Measurements from ENCODE around the gene GMCL2.
A peak's percentile ranks its signal among the peaks of the same experiment; 100 is the strongest.

GMCL2 gene

DNA sequence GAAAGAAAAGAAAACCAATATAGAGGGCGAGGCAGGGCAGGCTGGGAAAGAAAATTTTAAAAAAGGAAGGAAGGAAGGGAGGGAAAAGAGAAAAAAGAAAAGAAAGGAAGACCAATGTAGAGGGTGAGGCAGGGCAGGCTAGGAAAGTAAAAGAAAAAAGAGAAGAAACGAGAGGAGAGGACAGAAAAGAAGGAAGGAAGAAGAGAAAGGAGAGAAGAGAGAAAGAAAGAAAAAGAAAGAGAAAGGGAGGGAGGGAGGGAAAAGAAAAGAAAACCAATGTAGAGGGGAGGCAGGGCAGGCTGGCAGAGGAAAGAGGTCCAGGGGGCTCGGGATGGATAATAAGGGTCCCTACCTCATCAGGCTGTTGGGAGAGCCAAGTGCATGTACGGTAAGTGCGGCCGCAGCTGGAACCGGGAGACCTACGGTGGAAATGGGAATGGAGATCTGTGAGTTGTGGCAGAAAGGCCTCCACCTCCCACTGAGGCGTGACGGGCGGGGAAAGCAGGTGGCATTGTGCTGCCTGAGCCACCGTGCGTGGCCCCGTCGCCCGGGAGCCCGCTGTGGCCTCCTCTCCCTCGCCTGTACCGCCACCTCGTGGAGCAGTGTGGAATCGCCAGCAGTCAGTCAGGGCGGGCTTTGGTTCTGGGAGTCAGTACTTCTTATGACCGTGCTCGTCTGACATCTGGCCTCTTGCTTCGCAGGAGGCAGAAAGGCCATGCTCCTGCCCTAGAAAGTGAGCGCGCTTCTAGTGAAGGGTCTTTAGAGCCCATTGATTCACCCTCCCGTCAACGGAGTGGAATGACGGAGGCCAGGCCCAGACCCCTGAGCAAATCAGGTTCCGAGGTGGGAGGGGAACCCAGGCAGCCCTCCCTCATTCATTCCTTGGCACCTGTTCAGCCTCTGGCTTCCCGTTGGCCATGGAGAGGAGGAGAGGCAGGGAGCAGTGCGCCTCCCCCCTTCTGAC, 23.1 kb downstream of the GMCL2 start:
- TF ChIP-seq, protein P1, sequence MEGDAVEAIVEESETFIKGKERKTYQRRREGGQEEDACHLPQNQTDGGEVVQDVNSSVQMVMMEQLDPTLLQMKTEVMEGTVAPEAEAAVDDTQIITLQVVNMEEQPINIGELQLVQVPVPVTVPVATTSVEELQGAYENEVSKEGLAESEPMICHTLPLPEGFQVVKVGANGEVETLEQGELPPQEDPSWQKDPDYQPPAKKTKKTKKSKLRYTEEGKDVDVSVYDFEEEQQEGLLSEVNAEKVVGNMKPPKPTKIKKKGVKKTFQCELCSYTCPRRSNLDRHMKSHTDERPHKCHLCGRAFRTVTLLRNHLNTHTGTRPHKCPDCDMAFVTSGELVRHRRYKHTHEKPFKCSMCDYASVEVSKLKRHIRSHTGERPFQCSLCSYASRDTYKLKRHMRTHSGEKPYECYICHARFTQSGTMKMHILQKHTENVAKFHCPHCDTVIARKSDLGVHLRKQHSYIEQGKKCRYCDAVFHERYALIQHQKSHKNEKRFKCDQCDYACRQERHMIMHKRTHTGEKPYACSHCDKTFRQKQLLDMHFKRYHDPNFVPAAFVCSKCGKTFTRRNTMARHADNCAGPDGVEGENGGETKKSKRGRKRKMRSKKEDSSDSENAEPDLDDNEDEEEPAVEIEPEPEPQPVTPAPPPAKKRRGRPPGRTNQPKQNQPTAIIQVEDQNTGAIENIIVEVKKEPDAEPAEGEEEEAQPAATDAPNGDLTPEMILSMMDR (IDR thresholded peaks at IDR 0.05; ENCODE audit: insufficient read depth, missing control alignments) = peak; percentile 93
- DNase-seq (ENCODE audit: insufficient read length, low spot score) = peak; percentile 84
- FAIRE-seq = no peak

DNA sequence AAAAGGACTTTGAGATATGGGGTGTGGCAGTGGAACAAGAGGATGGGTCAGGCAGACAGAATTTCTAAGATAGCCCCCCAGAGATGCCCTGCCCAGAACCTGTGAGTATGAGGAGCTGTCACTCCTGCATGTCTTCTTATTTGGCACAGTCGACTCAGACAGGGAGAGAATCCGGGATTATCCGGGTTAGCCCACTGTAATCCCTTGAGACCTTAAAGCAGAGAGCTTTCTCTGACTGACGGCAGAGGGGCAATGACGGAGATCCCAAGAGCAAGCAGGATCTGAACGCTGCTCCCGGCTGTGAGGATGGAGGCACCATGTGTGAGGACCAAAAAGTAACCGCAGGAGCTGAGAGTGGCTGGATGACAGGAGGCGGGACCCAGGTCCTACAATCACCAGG, 24.7 kb downstream of the GMCL2 start:
- FAIRE-seq (peak; percentile 77), DNase-seq (ENCODE audit: insufficient read length, low spot score) (peak; percentile 92)
- TF ChIP-seq, protein P1 (IDR thresholded peaks at IDR 0.05; ENCODE audit: insufficient read depth, missing control alignments) = no peak

DNA sequence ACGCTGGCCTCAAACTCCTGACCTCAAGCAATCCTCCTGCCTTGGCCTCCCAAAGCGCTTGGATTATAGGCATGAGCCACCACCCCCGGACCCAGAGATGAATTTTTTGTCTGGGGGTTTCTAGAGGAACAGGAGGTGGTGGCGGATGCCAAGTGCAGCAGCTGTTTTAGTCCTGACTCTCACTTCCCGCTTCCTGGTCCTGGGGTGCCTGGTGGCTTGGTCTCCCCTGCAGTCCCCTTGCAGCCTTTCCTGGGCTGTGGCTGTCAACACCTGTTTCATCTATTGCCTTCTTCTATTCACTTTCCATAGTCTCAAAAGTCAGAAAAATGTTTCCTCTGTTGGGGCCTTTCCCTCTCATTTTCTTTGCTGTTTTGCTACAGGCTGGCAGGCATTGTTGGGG, 27.0 kb downstream of the GMCL2 start:
- FAIRE-seq (no peak), DNase-seq (ENCODE audit: insufficient read length, low spot score) (no peak)
- TF ChIP-seq, protein P1 (IDR thresholded peaks at IDR 0.05; ENCODE audit: insufficient read depth, missing control alignments) = no peak

DNA sequence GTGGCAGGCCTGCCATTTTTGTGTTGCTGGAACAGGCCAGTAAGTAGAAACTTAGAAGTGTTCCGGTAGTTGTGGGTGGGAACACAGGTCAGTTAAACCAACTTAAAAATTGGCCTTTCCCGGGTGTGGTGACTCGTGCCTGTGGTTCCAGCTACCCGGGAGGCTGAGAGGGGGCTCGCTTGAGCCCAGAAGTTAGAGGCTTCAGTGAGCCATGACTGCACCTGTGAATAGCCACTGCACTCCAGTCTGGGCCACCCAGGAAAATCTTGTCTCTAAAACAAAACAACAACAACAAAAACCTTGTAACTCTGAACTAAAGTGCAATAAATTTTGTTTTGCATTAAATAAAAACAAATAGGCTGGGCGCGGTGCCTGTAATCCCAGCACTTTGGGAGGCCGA, 32.1 kb downstream of the GMCL2 start:
- TF ChIP-seq, protein P1 (IDR thresholded peaks at IDR 0.05; ENCODE audit: insufficient read depth, missing control alignments) = no peak
- no peak for DNase-seq (ENCODE audit: insufficient read length, low spot score)
- FAIRE-seq = no peak

DNA sequence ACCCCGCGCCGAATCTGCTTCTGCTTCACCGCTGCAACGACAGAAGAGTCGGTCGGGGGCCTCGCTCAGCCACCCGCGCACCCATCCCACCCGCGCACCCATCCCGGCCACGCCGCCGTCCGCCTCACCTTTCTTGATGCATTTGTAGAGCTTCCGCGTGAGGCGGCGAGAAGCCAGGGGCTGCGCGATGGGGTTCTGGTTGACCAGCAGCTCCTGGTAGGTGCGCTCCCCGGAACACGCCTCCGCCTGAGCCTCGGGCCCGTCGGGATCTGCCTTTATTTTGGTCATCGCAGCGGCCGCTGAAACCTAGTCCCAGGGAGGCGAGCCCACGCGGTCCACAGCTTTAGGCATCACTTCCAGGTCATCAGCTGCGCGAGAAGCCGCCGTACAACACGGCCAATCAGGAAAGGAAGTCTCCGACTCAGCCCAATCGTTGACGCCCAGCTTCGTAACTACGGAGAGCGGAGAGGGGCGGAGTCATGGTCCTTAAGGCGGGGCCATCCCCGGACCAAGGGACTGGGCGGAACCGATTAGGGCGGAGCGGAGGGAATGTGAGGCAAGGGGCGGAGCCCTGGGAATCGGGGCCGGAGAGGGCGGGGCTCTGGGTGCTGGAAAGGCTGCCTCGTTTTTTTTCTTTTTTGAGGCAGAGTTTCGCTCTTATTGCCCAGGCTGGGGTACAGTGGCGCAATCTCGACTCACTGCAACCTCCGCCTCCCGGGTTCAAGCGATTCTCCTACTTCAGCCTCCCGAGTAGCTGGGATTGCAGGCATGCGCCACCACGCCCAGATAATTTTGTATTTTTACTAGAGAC, 33.4 kb downstream of the GMCL2 start, which contains the start of gene NHP2:
Gene NHP2 (minus strand): TSS at position 356 of the 811 bp plus-strand sequence. CDS start 68 bp downstream, at position 288.
- TF ChIP-seq, protein P1 (IDR thresholded peaks at IDR 0.05; ENCODE audit: insufficient read depth, missing control alignments) = no peak
- DNase-seq (ENCODE audit: insufficient read length, low spot score) (peak; percentile 86), FAIRE-seq (no peak)

DNA sequence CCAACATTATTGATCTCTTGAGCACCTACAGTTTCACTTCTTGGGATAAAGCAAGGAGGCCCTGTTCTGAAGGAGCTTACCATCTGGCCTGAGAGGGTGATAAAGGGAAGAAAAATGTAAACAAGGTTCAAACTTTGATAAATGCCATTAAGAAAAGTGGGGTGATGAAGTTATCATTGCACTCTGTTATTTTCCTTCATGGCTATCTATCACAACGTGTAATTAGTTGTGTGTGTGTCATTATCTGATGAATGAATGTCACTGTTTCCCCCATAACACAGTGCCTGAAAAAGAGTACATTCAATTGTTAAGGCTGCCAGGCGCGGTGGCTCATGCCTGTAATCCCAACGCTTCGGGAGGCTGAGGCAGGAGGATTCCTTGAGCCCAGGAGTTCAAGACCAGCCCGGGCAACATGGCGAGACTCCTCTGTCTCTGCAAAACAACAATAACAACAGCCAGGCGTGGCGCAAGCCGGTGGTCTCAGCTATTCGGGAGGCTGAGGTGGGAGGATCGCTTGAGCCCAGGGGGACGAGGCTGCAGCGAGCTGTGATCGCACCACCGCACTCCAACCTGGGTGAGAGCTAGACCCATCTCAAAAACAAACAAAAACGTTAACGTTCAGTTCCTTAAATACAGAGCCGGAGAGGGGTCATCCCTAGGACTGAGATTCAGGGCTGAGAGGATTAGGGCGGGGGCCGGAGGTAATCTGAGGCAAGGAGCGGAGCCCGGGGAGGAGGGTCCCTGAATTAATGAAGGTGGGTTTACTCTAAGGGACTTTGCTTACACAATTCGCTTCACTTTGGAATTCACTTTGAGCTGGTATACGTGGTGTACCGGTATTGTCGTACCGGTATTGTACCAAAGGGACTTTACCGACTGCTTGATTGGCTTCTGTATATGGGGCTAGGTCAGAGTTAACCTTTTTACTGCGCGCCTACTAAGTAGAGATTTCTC, 34.4 kb downstream of the GMCL2 start:
- FAIRE-seq (no peak), DNase-seq (ENCODE audit: insufficient read length, low spot score) (no peak)
- TF ChIP-seq, protein P1 (IDR thresholded peaks at IDR 0.05; ENCODE audit: insufficient read depth, missing control alignments) = no peak
